Measurements from ENCODE around the gene SLC8A1. TPM values are rescaled to one million over a fixed set of nuclear protein-coding genes. Genes with fewer than 3 reads are reported as not detected.

The SLC8A1 gene
- total and polyA plus RNA-seq, 2 donors (not counting 1 experiment from before 2014, with no cell fraction given) = 0.07 to 0.20 TPM

DNA sequence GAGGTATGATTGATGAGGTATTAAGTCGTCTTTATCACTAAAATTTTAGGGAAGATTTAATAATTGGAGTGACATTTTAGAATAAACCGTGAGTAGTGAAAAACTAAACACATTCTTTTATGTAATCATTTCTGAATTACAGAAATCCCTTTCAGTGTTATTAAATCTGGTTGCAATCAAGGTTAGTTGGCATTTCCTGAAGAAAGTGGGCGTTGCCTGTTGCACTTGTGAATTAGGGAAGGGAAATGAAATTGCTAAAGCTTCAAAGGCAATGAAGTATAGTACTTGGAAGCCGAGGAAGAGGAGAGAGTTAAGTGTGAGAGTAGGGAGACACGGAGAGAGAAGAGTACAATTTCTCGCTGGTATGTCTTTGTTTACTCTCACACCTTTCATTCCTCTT lies 274.5 kb downstream of the SLC8A1 start:
- DNase-seq (no peak), ATAC-seq (ENCODE audit: low read depth) (no peak)
- ChIA-PET POLR2A (no interaction called here), CTCF (no interaction called here)
- WGBS (ENCODE audit: insufficient coverage) = 83% methylated on average over 1 of the region's 6 CpGs
- no peaks in the 10 kb centered on the region for H3K9me3 Mint-ChIP-seq (ENCODE audit: insufficient read depth)
- H3K9ac ChIP-seq (ENCODE audit: low read length) = no peak overlapping the region
- H3K27ac ChIP-seq (ENCODE audit: low read length in 2 of 2) = no peak overlapping the region
- H2AFZ ChIP-seq (ENCODE audit: insufficient read depth, low read depth, low read length, poor library complexity, severe bottlenecking) = no peak overlapping the region
- H3K9me3 ChIP-seq (ENCODE audit: control extremely low read depth in 1 of 3, control insufficient read depth in 2 of 3, insufficient read depth in 1 of 3, low read length in 2 of 3) = no peaks in the 10 kb centered on the region
- H3K36me3 ChIP-seq (replicated peaks in 1 of 2; ENCODE audit: control extremely low read depth in 1 of 2, control insufficient read depth in 1 of 2, extremely low read depth in 1 of 2, insufficient read depth in 2 of 2, low read length in 1 of 2) = no peaks in the 10 kb centered on the region
- H3K4me1 ChIP-seq (ENCODE audit: control insufficient read depth in 2 of 2, insufficient read depth in 2 of 2, low read length in 2 of 2) = no peaks in the 10 kb centered on the region
- H3K27ac Mint-ChIP-seq = no peak overlapping the region
- H3K4me2 ChIP-seq (replicated peaks; ENCODE audit: low read depth, low read length, poor library complexity, severe bottlenecking) = no peak overlapping the region
- no peaks in the 10 kb centered on the region for H3K79me2 ChIP-seq (ENCODE audit: control insufficient read depth, insufficient read depth, low read length)
- H3K27me3 ChIP-seq (replicated peaks in 1 of 4; ENCODE audit: control extremely low read depth in 1 of 4, control insufficient read depth in 3 of 4, insufficient read depth in 4 of 4, low read length in 3 of 4) = no peaks in the 10 kb centered on the region
- no peak for TF ChIP-seq EZH2 (IDR thresholded peaks at IDR 0.05; ENCODE audit: borderline replicate concordance, insufficient read depth, low read depth, low read length, poor library complexity, severe bottlenecking)
- TF ChIP-seq, protein P1, sequence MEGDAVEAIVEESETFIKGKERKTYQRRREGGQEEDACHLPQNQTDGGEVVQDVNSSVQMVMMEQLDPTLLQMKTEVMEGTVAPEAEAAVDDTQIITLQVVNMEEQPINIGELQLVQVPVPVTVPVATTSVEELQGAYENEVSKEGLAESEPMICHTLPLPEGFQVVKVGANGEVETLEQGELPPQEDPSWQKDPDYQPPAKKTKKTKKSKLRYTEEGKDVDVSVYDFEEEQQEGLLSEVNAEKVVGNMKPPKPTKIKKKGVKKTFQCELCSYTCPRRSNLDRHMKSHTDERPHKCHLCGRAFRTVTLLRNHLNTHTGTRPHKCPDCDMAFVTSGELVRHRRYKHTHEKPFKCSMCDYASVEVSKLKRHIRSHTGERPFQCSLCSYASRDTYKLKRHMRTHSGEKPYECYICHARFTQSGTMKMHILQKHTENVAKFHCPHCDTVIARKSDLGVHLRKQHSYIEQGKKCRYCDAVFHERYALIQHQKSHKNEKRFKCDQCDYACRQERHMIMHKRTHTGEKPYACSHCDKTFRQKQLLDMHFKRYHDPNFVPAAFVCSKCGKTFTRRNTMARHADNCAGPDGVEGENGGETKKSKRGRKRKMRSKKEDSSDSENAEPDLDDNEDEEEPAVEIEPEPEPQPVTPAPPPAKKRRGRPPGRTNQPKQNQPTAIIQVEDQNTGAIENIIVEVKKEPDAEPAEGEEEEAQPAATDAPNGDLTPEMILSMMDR (IDR thresholded peaks at IDR 0.05) = no peak
- intact Hi-C loops (cut with micrococcal nuclease) = no loop called here
- no peak overlapping the region for H3K4me3 ChIP-seq (ENCODE audit: control extremely low read depth in 1 of 5, extremely low read depth in 1 of 5, insufficient read depth in 1 of 5, low read depth in 2 of 5, low read length in 4 of 5)
- H3K4me1 Mint-ChIP-seq = peaks cover 7% of the 10 kb centered on the region
- no peaks in the 10 kb centered on the region for H3K27me3 Mint-ChIP-seq
- H3K4me3 Mint-ChIP-seq = no peak overlapping the region
- no peaks in the 10 kb centered on the region for H4K20me1 ChIP-seq (ENCODE audit: control insufficient read depth, insufficient read depth, low read length, poor library complexity, severe bottlenecking)

DNA sequence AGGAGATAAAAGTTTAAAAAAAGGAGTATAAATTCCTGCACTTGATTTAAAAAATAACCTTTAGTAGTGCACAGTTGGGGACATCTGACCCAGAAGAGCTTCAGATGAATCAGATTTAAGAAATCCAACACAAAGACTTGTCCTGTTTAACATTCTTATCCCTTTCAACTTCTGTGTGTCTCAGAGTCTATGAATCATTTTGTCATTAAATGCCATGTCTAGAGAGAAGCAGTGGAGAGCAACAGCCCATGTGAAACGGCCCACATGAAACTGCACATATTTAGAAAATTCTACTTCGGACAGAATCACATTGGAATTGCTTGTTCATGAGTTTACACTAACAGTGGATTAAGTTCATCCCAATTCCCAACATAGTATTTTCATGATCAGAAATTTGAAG lies 278.6 kb downstream of the SLC8A1 start:
- ATAC-seq (ENCODE audit: low read depth) = no peak
- no peaks in the 10 kb centered on the region for H3K79me2 ChIP-seq (ENCODE audit: control insufficient read depth, insufficient read depth, low read length)
- no peaks in the 10 kb centered on the region for H3K36me3 ChIP-seq (replicated peaks in 1 of 2; ENCODE audit: control extremely low read depth in 1 of 2, control insufficient read depth in 1 of 2, extremely low read depth in 1 of 2, insufficient read depth in 2 of 2, low read length in 1 of 2)
- DNase-seq = no peak
- CTCF ChIA-PET = no interaction called here
- H3K27ac ChIP-seq (ENCODE audit: low read length in 2 of 2) = no peak overlapping the region
- H3K9ac ChIP-seq (ENCODE audit: low read length) = no peak overlapping the region
- Mint-ChIP-seq H3K27me3 (no peaks in the 10 kb centered on the region), H3K4me3 (no peak overlapping the region), H3K27ac (no peak overlapping the region), H3K9me3 (ENCODE audit: insufficient read depth) (no peaks in the 10 kb centered on the region), H3K4me1 (peaks cover under 1% of the 10 kb centered on the region)
- no peak overlapping the region for H2AFZ ChIP-seq (ENCODE audit: insufficient read depth, low read depth, low read length, poor library complexity, severe bottlenecking)
- no peaks in the 10 kb centered on the region for H3K9me3 ChIP-seq (ENCODE audit: control extremely low read depth in 1 of 3, control insufficient read depth in 2 of 3, insufficient read depth in 1 of 3, low read length in 2 of 3)
- no peak overlapping the region for H3K4me3 ChIP-seq (ENCODE audit: control extremely low read depth in 1 of 5, extremely low read depth in 1 of 5, insufficient read depth in 1 of 5, low read depth in 2 of 5, low read length in 4 of 5)
- WGBS (ENCODE audit: insufficient coverage) = no CpG with 5 or more reads among the region's 2 CpGs
- no peaks in the 10 kb centered on the region for H3K27me3 ChIP-seq (replicated peaks in 1 of 4; ENCODE audit: control extremely low read depth in 1 of 4, control insufficient read depth in 3 of 4, insufficient read depth in 4 of 4, low read length in 3 of 4)
- H4K20me1 ChIP-seq (ENCODE audit: control insufficient read depth, insufficient read depth, low read length, poor library complexity, severe bottlenecking) = no peaks in the 10 kb centered on the region
- H3K4me2 ChIP-seq (replicated peaks; ENCODE audit: low read depth, low read length, poor library complexity, severe bottlenecking) = no peak overlapping the region
- intact Hi-C loops (cut with micrococcal nuclease) = no loop called here
- no peaks in the 10 kb centered on the region for H3K4me1 ChIP-seq (ENCODE audit: control insufficient read depth in 2 of 2, insufficient read depth in 2 of 2, low read length in 2 of 2)
- TF ChIP-seq EZH2 (IDR thresholded peaks at IDR 0.05; ENCODE audit: borderline replicate concordance, insufficient read depth, low read depth, low read length, poor library complexity, severe bottlenecking) = no peak
- TF ChIP-seq, protein P1 (IDR thresholded peaks at IDR 0.05) = no peak
- POLR2A ChIA-PET = no interaction called here

All from B cell (primary cell).